ENCODE results near the gene VWA8.

DNA sequence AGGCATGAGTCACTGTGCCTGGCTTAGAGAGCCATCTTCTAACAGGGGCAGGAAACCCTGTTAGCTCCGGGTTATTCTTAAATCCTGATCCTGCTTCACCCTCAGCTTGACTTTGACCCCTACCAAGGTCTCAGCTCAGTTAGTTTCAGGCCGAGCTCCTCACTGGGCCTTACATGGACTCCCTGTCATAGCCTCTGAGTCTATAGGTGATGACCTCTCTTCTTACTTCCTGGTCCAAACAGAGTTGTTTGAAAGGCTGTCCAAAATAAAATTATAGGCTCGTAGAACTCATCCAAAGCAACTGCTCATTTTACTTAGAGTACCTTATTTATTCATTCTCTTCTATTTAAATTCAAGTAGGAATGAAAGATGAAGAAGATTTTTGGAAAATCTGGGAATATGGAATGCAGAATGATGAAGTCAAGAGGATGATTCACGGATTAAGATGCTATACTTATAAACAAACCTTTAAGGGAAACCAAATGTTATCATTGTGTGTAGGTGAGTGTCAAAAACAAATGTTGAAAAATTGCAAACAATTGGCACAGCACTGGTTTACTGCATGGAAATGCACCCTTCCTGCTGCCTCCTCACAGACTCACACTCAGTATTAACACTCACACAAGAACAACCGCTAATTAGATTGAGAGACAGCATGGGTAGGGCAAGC is 329.5 kb downstream of the VWA8 start:
- TF ChIP-seq GABPA (IDR thresholded peaks at IDR 0.05; ENCODE audit: low read depth) (no peak), EP300 (IDR thresholded peaks at IDR 0.05; ENCODE audit: borderline replicate concordance in 1 of 2, low read depth in 1 of 2, low read length in 1 of 2) (no peak)
- TF ChIP-seq, protein P1, sequence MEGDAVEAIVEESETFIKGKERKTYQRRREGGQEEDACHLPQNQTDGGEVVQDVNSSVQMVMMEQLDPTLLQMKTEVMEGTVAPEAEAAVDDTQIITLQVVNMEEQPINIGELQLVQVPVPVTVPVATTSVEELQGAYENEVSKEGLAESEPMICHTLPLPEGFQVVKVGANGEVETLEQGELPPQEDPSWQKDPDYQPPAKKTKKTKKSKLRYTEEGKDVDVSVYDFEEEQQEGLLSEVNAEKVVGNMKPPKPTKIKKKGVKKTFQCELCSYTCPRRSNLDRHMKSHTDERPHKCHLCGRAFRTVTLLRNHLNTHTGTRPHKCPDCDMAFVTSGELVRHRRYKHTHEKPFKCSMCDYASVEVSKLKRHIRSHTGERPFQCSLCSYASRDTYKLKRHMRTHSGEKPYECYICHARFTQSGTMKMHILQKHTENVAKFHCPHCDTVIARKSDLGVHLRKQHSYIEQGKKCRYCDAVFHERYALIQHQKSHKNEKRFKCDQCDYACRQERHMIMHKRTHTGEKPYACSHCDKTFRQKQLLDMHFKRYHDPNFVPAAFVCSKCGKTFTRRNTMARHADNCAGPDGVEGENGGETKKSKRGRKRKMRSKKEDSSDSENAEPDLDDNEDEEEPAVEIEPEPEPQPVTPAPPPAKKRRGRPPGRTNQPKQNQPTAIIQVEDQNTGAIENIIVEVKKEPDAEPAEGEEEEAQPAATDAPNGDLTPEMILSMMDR (IDR thresholded peaks at IDR 0.05) = no peak
